Colon (tissue), 2 donors: ENCODE results near the gene PKP2.
"Not testable (repeated sequence)": the region's sequence is repeated elsewhere in the genome, so short reads cannot be mapped to it uniquely, and the experiment has no call there.

Experiments used
- FAIRE-seq: peaks from 2 replicates; lab custom pipeline; 2012; peaks lifted over from hg19 to GRCh38; lab: Jason Lieb, UNC
- donor health status: control.
- donor health status: control.

Gene PKP2

GRCh38 chr12:32861658-32862057 is 34.9 kb downstream of the PKP2 start:
- not testable (repeated sequence) for FAIRE-seq

- FAIRE-seq = no peak
Observed at GRCh38 chr12:32860192-32860591, 36.4 kb downstream of the PKP2 start.

- no peak for FAIRE-seq
Observed at GRCh38 chr12:32859389-32859788, 37.2 kb downstream of the PKP2 start.

- no peak for FAIRE-seq
Observed at GRCh38 chr12:32854716-32855115, 41.9 kb downstream of the PKP2 start.

GRCh38 chr12:32854097-32854496 is 42.5 kb downstream of the PKP2 start:
- FAIRE-seq = no peak

GRCh38 chr12:32847287-32847686 is 49.3 kb downstream of the PKP2 start:
- FAIRE-seq = no peak

- FAIRE-seq = no peak
Observed at GRCh38 chr12:32846053-32846452, 50.5 kb downstream of the PKP2 start.

- no peak for FAIRE-seq
Observed at GRCh38 chr12:32843528-32844095, 53.0 kb downstream of the PKP2 start.

GRCh38 chr12:32841061-32841460 is 55.5 kb downstream of the PKP2 start:
- FAIRE-seq = no peak

- no peak for FAIRE-seq
Observed at GRCh38 chr12:32839828-32840227, 56.7 kb downstream of the PKP2 start.

GRCh38 chr12:32837974-32838373 is 58.6 kb downstream of the PKP2 start:
- FAIRE-seq = no peak

DNA sequence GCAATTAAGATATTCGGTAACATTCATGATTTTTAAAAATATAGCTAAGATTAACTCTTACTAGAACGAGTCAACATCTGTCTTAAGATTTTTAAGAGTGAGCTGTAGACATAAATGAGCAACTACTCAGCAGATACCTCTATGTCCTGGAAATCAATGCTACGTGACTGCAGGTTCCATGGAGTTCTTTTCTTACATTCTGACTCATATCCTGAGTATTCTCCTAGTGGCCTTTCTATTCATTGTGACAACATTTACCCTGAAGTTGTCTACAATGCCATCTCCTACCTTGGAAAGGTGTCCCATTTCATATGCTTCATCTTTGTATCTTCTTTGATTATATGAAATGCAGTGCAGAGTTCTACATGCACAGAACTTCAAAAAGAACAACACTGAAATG is 59.9 kb downstream of the PKP2 start:
- no peak for FAIRE-seq

DNA sequence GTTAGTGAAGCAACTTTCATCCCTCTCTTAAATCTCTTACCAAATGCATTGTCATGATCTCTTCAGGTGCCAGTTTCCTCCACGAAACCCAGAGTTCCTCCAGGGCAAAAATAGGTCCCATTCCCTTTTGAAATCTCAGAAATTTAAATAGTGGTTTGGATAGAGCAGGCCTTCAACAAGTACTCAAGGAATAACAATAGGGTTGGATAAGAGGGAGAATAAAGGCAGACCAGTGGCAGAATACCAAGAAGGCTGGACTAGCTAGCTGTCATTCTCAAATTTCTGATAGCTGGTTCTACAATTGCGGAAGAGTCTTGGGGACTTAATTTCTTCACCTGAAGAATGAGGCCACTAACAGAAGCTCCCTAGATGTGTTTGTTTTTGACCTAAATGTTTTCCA is 62.5 kb downstream of the PKP2 start:
- no peak for FAIRE-seq

- FAIRE-seq = no peak
Observed at GRCh38 chr12:32828552-32828951, 68.0 kb downstream of the PKP2 start.

- FAIRE-seq = no peak
Observed at GRCh38 chr12:32828120-32828519, 68.5 kb downstream of the PKP2 start.

DNA sequence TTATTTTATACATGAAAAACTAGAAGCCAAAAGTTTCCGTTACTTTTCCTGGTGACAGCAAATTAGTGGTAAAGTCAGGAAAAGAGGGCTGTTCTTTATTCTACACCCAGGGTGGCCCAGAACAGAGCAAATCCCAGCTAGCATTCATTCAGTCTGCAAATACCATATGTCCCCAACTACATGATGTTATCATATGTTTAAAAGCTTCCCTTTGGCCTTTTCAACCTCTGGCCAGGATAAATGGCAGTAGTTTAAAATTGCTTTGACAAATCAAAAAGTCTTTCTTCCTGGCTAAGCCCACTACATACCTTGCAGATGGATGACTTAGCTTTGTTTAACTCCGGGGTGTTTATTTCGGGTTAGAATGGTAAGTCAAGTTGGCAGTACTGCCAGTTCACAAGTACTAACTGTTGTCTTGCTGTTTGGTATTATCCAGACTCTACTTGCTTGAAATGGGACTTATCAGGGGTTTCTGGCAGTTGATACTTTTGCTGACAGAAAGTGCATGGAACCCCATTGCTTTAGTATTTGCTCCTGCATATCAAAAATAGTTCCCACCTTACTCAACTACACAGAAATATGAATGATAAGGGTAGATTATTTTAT is 69.7 kb downstream of the PKP2 start:
- no peak for FAIRE-seq

- FAIRE-seq = no peak
Observed at GRCh38 chr12:32824596-32824995, 72.0 kb downstream of the PKP2 start.

DNA sequence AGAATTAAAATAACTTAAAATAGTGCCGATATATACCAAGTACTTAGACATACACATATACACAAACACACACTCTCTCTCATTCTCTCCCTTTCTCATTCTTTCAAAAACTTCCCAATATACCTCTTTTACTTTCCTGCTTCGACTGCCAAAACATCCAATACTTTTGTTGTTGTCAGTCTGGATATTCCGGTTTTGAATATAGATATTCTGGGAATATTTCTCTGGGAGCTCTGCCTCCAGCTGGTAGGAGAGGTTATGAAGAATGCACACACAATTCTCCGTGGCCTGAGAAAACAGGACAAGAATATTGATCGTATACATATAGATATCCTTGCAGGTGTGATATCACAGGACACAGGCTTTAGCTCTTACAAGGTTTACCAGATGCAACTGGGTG is 74.2 kb downstream of the PKP2 start:
- no peak for FAIRE-seq

DNA sequence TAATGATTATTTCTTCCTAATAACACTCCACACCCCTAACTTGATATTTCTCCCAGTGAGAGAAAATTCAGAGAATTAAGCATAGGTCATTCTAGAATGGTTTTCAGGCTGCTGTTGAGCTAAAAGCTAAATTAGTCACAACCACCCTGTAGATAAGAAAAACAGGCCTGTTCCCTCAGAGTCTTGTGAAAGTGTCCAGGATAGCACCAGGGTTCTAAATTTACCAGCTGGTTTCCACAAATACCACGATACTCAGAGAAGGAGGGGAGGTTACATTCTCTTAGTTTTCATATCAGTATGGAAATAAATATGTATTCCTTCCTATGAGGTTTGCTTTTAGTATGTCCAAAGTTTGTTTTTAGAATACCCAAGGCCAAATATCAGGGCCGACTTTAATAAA is 74.9 kb downstream of the PKP2 start:
- FAIRE-seq = no peak

DNA sequence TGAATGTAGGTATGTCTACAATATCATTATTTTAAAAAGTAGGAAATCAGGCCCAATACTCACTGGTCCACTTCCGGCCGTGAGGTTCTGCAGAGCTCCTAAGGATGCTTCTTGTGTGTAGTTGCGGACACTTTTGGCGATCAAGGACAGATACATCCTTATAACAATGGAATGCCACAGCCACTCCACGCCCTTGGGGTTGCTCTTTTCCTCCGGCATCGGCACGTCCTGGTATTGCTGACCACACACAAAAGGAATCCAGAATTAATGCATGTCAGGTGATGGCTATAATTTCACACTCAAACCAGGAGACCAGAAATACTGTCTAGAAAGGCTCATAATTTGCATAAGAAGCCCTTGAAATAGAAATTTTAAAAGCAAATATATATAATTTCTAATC is 75.3 kb downstream of the PKP2 start:
- no peak for FAIRE-seq

DNA sequence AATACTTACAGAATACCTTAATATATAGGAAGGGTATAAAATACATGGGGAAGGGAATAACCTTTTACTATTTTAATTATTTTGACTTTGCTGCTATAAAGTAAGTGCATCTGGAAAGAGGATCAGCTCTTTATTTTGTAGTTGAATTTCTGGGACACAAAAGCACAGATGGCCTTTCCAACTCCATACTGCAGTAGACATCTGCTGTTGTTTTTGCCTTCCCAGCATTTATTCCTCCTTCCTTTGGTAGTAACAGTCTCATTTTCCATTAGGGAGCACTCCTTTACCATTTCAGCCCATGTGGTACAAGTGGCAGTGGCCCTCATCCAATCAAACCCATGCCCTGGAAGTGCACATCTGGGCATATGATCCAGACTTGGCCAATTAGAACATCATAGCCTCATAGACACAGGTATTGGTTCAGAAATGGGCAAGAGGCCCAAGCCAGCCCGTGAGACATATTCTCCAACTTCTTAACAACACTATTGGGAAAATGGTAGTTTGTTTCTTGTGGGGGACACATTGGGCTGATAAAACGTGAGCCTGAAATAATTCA is 76.1 kb downstream of the PKP2 start:
- FAIRE-seq = no peak

DNA sequence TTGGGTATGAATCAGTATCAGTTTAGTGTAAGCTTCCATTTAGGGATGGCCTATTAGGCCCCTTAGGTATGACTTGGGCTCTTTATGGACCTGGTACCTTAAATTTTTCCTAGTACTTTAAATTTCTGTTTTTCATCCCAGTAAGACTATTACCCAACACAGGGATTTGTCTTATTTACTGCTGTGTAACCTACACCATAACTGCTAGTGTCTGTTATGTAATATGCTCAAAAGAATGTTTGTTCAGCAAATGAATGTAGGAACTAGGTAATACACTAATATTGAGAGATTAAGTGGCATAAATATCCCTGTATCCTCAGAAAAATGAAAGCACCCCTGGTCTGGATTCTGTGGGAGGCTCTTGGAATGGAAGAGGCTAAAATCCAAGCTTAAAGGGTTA is 77.2 kb downstream of the PKP2 start:
- FAIRE-seq = no peak

- no peak for FAIRE-seq
Observed at GRCh38 chr12:32811686-32812392, 84.7 kb downstream of the PKP2 start.

GRCh38 chr12:32809846-32810245 is 86.7 kb downstream of the PKP2 start:
- FAIRE-seq = no peak
